GM12874 (cell line): ENCODE measurements around the gene SIPA1L2.

ENCODE experiments used
- TF ChIP-seq, protein P1 (sequence below): IDR thresholded peaks from 2 replicates; pipeline ENCODE4 v1.5.1; 2011; ENCODE audit warnings: low read depth, mild to moderate bottlenecking, control low read depth, low read length, moderate library complexity; ENCODE audit not compliant: insufficient read depth

The SIPA1L2 gene

DNA sequence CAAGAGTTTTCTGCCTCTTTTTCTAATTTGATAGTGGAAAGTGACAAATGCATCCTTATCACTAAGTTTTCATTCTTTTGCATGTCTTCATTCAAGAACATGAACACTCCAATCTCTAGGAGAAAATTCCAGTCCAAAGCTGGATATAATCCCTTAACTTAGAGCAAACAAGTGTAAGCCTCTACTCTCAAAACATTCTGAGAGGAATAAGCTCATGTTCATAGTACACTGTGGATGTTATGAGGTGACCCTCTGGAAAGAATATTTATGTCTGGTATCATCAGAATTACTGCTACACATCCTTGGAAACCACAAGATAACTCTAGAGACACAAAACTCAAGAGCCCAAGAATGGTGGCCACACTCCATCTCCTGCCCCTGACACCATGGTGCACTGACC is 15.1 kb downstream of the SIPA1L2 start:
- TF ChIP-seq, protein P1, sequence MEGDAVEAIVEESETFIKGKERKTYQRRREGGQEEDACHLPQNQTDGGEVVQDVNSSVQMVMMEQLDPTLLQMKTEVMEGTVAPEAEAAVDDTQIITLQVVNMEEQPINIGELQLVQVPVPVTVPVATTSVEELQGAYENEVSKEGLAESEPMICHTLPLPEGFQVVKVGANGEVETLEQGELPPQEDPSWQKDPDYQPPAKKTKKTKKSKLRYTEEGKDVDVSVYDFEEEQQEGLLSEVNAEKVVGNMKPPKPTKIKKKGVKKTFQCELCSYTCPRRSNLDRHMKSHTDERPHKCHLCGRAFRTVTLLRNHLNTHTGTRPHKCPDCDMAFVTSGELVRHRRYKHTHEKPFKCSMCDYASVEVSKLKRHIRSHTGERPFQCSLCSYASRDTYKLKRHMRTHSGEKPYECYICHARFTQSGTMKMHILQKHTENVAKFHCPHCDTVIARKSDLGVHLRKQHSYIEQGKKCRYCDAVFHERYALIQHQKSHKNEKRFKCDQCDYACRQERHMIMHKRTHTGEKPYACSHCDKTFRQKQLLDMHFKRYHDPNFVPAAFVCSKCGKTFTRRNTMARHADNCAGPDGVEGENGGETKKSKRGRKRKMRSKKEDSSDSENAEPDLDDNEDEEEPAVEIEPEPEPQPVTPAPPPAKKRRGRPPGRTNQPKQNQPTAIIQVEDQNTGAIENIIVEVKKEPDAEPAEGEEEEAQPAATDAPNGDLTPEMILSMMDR = no peak

DNA sequence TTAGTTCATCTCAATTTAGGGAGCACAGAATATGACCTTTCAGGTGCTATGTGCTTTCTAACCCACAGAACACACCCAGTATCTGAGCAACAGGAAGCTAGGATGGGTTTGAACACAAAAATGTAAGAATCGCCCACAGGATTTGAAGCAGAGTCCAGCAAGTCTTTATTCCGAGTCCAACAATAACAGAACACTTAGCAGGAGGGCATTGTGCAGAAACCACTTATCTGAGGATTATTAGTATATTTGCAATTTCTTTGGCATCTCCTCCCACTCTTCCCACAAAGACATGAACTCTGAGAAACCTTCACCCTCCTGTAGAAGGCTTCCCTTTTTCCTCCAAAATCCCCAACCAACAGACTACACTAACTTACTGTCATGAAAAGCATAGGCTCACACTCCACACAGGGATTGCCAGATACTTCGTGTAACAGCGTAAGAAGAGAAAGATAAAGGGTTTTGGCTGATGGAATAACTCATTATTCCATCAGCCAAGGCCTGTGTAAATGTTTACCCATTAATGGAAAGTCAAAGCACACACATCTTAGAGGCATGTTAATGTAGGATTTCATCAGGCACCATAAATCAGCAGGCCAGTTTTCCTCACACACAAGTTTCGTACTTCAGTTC is 16.1 kb downstream of the SIPA1L2 start:
- TF ChIP-seq, protein P1 = no peak

DNA sequence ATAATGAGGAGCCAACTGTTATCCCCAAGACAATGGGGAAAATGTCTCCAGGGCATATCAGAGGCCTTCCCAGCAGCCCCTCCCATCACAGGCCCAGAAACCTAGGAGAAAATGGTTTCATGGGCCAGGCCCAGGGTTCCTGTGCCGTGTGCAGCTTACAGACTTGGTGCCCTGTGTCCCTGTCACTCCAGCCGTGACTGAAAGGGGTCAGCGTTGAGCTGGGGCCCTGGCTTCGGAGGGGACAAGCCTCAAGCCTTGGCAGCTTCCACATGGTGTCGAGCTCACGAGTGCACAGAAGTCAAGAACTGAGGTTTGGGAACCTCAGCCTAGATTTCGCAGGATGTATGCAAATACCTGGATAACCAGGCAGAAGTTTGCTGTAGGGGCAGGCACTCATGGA is 18.1 kb downstream of the SIPA1L2 start:
- TF ChIP-seq, protein P1 = no peak

DNA sequence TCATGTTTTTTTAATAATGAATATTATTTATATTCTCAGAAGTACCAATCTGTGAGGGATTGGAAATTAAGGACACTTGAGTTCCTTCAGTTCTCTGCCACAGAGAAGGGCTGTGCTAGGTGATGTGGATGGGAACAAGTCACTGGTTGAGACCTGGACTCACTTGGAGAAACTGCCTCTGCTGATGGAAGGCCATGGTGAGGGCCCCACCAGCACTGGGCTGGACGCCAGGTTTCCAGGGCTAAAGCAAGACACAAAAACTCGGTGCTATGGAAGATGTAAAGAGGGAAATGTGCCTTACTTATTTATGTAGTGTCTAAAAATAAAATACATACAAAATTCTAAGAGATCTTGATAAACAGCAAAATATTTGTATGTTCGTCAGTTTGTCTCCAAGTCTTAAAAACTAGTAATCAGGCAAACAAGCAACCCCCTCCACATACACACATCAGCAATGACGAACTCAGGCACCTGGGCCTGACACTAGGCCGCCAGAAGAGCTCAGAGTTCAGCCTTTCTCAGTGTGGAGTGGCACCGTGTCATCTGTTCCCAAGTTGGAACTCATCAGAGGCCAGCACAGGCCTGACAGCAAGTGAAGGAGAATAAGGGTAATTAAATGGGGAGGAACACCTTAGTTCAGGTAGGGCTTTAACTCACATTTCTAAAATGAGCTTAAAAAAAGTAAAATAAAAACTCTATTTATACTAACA is 19.6 kb downstream of the SIPA1L2 start:
- TF ChIP-seq, protein P1 = no peak

DNA sequence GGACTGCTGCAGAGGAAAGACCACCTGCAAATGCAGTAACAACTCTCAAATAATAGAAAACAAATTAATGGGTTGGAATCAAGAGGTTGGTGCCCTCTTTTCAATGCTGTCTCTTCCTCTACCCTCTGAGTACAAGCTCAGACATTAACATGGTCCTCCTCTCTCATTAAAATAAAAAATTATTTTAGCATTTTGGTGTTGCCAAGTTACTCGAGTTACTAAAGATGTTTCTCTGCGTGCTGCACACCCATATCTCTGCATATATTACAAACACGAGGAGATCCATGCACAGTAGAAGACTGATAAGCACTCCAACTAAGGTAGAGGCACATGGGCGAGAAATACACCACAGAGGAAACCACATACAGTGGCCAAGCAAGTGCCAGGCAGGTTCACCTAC is 21.5 kb downstream of the SIPA1L2 start:
- TF ChIP-seq, protein P1 = no peak

DNA sequence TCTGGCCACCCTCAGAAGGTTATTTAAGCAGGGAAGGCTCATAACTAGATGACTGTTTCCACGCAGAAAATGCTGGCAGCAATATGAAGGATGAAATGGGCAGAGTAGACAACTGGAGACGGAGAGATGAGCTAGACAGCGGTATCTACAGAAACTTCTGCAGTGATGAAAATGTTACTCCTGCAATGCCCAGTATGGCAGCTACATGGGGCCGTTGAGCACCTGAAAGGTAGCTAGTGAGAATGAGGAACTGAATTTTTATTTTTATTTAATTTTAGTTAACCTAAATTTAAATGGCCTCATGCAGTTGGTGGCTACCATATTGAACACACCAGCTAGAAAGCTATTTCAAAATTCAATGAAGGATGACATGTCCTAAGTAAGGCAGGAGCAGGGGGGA is 27.3 kb downstream of the SIPA1L2 start:
- TF ChIP-seq, protein P1 = peak; percentile 27; the same call in 1 of the 2 replicates

DNA sequence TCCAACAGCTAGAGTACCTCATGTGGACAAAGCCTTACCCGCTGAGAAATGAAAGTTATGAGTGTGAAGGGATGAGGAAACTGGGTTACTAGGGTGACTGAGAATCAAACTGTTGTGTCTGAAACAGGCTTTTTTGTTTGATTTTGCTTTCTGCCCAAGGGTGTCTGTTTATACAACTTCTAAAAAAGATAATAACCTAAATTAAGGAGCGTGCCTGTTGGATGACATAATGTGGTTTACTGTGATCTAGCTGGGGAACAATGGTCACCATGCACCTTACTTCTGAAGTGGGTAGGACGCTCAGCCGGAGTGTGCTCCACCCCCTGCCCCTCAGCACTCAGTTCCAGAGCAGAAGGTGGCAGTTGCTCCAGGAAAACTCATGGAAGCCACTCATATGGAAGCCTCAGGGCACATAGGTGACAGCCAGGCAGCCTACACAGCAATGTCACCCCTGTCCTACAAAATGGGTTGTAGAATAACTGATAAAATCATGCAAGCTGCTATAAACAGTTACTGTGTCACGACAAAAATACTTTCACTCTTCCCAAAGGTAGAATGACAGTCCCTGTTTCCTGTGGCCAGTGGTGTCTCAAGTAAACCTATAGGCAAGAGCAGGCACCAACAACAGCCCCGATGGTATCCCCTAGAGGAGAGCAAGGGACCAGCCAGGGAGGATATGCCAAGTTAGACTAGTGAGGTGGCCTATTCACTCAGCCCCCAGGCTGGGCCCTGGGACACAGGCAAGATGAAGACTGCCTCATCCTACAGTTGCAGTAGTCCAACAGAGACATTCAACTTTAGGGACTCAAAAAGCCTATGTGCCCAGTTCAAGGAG is 29.3 kb downstream of the SIPA1L2 start:
- TF ChIP-seq, protein P1 = no peak
